HFF-Myc (cell line): ENCODE results near the gene KCNQ1.

Experiments used
- DNase-seq: peaks from one replicate; pipeline ENCODE4 v3.0.0-alpha.2; 2011; ENCODE audit warnings: low read depth; ENCODE audit errors: extremely low read depth
- H3K4me3 ChIP-seq: replicated peaks from 2 replicates; pipeline ENCODE4 v1.5.1; 2011; ENCODE audit warnings: low read depth, mild to moderate bottlenecking, control low read depth, low read length
- CTCF ChIP-seq: IDR thresholded peaks from 2 replicates; pipeline ENCODE4 v1.5.1; 2012; ENCODE audit warnings: mild to moderate bottlenecking, low read depth, low read length, control low read depth; ENCODE audit errors: missing control alignments

The KCNQ1 gene

GRCh38 chr11:2518111-2518982 is 73.5 kb downstream of the KCNQ1 start:
- no peak for DNase-seq
- no peak overlapping the region for H3K4me3 ChIP-seq

GRCh38 chr11:2518983-2519340 is 74.2 kb downstream of the KCNQ1 start:
- TF ChIP-seq CTCF: no peak
- no peak for DNase-seq
- no peak overlapping the region for H3K4me3 ChIP-seq

More at GRCh38 chr11:2518111-2518982, 73.5 kb downstream of the KCNQ1 start:
- no peak for TF ChIP-seq CTCF

DNA sequence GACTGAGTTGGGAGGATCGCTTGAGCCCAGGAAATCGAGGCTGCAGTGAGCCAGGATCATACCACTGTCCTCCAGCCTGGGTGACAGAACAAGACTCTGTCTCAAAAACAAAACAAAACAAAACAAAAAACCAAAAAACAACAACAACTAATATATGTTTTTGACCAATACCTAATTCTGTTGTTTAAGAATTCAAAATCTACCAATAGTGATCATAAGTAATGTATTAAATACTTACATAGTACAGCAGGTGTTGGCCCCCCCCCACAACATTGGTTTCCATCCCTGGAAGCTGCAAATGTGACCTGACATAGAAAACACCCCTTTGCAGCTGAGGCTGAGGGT is 74.7 kb downstream of the KCNQ1 start:
- TF ChIP-seq CTCF: no peak

DNA sequence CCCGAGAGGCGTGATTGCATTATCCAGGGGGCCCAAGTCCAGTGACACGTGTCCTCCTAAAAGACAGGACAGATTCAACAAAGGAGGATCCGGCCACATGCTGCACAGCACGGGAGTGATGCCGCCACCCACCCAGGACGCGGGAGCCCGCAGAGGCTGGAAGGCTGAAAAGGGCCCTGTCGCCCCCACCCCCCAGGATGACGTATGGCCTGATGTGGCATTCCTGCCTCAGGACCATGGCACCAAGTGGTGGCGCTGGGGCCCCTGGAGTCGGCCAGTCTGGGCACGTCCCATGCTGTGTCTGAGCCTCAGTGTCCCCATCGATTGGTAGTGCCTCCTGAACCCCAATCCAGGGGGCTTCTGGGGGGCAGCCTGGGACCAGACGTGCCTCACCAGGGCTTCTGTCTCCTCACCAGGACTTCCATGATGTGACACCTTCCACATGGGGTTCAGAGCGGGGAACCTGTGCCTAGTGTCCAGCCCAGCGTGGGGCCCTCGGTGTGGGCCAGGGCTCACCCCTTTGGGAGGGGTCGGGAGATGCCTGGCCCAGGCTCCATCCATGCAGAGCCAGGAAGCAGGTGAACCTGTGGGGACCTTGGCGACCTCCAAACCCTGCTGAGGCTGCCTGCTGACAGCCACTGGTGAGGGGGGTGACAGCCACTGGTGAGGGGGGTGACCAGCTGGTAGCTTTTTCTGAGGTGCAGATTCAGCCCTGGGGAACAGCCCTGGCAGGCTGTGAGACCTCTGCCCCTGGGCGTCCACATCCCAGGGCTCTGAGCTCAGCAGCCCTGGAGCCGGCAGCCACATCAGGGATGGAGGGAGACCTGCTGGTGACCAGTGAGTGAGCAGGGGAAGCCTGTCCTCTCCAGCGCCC is 75.3 kb downstream of the KCNQ1 start:
- H3K4me3 ChIP-seq: no peak overlapping the region
- DNase-seq: no peak
- no peak for TF ChIP-seq CTCF

More for the DNA sequence above, 74.7 kb downstream of the KCNQ1 start:
- DNase-seq: no peak
- H3K4me3 ChIP-seq: no peak overlapping the region

- no peak for DNase-seq
- TF ChIP-seq CTCF: no peak
- H3K4me3 ChIP-seq: no peak overlapping the region
Observed at GRCh38 chr11:2520736-2521035, 75.9 kb downstream of the KCNQ1 start.

GRCh38 chr11:2521081-2521732 is 76.4 kb downstream of the KCNQ1 start:
- DNase-seq: no peak
- TF ChIP-seq CTCF: no peak
- no peak overlapping the region for H3K4me3 ChIP-seq
